Measurements from ENCODE around the gene IQSEC2.

DNA sequence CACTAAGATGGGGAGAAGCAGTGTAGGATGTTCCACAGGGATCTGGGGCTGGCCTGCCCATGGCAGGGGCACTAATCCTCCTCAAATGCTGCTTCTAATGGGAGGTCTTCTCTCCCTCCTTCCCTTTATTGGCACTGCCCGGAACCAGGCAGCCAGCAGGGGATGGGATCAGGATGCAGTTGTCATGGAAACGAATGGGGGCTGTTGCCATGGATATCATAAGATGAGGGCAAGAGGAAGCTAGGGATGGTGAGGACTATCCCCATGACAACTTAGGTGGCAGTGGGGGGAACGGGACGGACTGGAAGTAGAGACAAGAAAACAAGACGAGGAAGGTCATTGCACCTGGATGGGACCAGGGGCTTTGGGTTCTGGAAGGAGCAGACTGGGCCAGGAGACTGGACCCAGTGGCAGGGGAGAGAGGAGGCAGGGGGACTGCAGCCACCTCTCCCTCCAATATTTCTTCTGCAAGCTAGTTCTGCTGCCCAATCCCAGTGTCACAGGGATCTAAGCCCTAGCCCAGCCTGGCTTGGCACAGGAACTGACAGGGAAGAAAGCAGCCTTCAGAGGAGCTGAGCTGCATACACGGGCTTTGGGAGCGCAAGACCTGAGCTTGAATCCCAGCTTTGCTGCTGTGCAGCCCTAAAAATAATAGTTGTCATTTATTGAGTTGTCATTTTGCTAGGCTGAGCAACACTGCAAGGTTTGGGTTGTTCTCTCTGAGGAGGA lies 19.0 kb downstream of the IQSEC2 start:
- TF ChIP-seq EP300 (IDR thresholded peaks at IDR 0.05) = no peak
- TF ChIP-seq, protein P1, sequence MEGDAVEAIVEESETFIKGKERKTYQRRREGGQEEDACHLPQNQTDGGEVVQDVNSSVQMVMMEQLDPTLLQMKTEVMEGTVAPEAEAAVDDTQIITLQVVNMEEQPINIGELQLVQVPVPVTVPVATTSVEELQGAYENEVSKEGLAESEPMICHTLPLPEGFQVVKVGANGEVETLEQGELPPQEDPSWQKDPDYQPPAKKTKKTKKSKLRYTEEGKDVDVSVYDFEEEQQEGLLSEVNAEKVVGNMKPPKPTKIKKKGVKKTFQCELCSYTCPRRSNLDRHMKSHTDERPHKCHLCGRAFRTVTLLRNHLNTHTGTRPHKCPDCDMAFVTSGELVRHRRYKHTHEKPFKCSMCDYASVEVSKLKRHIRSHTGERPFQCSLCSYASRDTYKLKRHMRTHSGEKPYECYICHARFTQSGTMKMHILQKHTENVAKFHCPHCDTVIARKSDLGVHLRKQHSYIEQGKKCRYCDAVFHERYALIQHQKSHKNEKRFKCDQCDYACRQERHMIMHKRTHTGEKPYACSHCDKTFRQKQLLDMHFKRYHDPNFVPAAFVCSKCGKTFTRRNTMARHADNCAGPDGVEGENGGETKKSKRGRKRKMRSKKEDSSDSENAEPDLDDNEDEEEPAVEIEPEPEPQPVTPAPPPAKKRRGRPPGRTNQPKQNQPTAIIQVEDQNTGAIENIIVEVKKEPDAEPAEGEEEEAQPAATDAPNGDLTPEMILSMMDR (IDR thresholded peaks at IDR 0.05) = no peak
